ENCODE measurements around the gene BRK1.
"Not testable (repeated sequence)": the region's sequence is repeated elsewhere in the genome, so short reads cannot be mapped to it uniquely, and the experiment has no call there.

Gene BRK1

GRCh38 chr3:10115326-10116137, at the start of gene BRK1:
TSS of gene BRK1 (plus strand) at chr3:10115675. CDS start at chr3:10115702, 27 bp downstream.
- peak; percentile 96 for DNase-seq (ENCODE audit: low read depth)

- DNase-seq (ENCODE audit: low read depth) = not testable (repeated sequence)
Observed at GRCh38 chr3:10070077-10070476, 45.4 kb upstream of the BRK1 start.

DNA sequence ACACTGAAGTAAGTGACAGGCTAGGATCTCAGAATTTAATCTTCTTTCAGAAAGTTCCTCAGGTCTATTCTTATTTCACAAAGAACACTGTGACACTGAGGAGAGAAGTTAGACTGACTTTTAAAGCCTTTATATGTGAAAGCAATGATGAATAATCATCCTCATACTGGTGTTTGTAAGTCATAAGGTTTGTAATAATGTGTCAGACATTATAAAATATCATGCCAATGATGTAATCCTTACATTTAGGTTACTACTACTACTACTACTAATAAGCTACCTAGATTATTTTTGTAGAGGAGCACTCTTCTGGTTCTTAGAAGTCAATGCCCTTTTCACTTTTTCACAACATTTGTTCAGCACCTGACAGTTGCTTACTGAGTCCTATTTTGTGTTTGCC, 40.8 kb upstream of the BRK1 start:
- DNase-seq (ENCODE audit: low read depth) = peak; percentile 9

DNA sequence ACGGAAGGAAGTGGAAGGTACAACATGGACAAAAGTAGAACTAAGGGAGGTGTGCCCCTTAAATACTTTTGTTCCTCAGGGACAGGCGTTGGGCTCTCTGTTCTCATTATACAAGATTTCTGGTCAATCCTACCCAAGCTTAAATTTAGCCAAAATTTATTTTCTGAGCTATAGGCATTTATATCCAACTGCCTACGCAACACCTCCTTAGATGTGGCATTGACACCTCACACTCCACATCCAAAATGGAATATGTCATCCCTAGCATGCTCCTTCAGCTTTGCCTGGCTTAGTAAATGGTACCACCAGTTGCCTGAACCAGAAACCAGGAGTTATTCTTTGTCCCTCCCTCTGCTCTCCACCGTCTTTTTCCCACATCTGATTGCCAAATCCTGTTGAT, 33.6 kb upstream of the BRK1 start:
- DNase-seq (ENCODE audit: low read depth) = no peak

- DNase-seq (ENCODE audit: low read depth) = no peak
Observed at GRCh38 chr3:10085738-10086137, 29.7 kb upstream of the BRK1 start.

GRCh38 chr3:10088256-10088655, 27.2 kb upstream of the BRK1 start:
- DNase-seq (ENCODE audit: low read depth) = no peak

DNA sequence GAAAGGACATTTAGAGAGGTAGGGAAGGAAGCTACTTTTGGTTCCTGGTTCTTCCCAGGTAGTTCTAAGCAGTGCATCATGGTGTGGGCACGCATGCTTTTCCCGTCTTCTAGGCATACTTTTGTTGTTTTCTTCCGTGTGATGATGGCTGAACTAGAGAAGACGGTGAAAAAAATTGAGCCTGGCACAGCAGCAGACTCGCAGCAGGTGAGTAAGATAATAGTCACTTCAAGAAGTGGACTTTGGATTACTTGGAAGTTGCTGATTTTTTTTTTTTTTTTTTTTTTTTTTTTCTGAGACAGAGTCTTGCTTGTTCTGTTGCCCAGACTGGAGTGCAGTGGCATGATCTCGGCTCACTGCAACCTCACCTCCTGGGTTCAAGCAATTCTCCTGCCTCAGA, 25.3 kb upstream of the BRK1 start:
- no peak for DNase-seq (ENCODE audit: low read depth)

- DNase-seq (ENCODE audit: low read depth) = not testable (repeated sequence)
Observed at GRCh38 chr3:10090774-10091173, 24.7 kb upstream of the BRK1 start.

DNA sequence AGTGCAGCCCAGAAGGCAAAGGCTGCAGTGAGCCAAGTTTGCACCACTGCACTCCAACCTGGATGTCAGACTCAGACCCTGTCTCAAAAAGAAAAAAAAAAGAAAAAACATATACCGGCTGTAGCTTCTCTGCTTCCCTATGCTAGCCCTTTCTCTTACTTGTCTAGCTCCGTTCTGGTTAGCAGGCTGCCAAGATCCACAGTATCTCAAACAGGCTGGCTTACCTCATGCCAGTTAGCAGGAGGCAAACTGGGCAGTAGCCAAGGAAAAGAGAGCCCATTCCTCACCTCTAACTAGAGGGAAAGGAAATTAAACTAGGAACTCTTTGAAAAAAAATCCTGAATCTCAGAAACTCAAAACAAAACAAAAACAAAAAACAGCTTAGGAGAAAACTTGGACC, 24.1 kb upstream of the BRK1 start:
- not testable (repeated sequence) for DNase-seq (ENCODE audit: low read depth)

GRCh38 chr3:10093678-10094077, 21.8 kb upstream of the BRK1 start:
- DNase-seq (ENCODE audit: low read depth) = no peak

- no peak for DNase-seq (ENCODE audit: low read depth)
Observed at GRCh38 chr3:10099041-10099440, 16.4 kb upstream of the BRK1 start.

DNA sequence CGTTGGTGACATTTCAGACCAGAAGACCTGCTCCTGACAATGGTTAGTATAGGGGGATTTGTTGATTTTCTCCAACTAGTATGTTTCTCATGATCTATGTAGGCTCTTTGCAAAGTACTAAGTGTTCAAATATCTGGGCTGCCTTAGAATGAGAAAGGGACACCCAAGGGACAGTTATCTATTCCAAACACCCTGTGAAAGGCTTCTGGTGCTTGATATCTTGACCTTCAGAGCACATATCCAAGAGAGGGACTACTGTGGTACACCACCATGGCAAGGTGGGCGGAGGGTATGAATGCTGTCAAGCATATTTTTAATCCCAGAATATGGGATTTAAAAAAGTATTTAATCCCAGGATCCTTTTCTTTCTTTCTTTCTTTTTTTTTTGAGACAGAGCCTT, 8.6 kb upstream of the BRK1 start:
- no peak for DNase-seq (ENCODE audit: low read depth)

DNA sequence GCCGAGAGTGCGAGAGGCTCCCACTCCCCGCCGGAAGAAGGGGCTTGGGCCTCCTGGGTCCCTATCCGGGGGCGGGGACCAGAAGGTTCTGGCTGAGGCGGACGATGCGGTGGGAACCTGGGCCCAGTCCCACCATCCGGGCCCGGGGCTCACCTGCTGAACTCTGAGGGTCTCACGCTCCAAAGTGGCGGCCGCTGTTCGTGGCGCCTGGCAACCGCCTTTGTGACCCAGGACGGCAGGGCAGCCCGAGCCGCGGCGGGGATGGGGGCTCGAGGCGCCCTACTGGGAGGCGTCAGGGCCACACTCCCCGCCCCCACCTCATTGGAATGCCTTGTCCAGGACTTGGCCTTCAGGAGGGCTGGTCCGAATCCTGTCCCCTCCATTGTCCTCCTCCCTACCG, 7.4 kb upstream of the BRK1 start, which contains the start of gene FANCD2OS:
FANCD2OS (minus strand) TSS at position 165 of the 400 bp plus-strand sequence. CDS start 3,481 bp downstream, outside the sequence.
- DNase-seq (ENCODE audit: low read depth) = no peak

- peak; percentile 50 for DNase-seq (ENCODE audit: low read depth)
Observed at GRCh38 chr3:10116138-10116460, 624 bp downstream of the BRK1 start.

DNA sequence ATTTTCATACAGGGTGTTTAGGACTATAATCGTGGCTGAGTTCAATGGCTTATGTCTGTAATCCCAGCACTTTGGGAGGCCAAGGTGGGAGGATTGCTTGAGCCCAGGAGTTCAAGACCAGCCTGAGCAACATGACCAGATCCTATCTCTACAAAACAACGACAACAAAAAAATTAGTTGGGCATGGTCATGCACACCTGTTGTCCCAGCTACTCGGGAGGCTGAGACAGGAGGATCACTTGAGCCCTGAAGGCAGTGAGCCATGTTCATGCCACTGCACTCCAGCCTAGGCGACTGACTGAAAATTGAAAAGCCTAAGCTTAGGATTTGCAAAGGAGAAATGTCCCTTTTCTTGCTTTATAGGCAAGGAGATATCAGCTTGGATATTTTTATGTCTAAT, 1.5 kb downstream of the BRK1 start:
- DNase-seq (ENCODE audit: low read depth) = no peak

DNA sequence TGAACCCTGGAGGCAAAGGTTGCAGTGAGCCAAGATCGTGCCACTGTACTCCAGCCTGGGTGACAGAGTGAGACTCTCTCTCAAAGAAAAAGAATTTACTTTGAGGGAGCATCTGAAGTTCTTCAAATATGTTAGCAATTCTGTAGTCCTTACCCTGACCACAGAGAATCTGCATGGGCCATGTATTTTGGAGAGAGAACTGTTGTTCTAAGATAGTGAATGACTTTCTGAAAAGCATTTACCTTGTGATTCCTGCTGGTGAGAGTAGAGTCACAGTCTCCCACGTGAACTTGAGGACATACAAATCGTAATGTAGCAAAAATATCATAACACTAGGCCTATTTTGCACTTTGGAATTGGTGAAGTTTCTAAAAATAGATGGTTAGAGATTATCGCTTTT, 3.9 kb downstream of the BRK1 start:
- DNase-seq (ENCODE audit: low read depth) = no peak

DNA sequence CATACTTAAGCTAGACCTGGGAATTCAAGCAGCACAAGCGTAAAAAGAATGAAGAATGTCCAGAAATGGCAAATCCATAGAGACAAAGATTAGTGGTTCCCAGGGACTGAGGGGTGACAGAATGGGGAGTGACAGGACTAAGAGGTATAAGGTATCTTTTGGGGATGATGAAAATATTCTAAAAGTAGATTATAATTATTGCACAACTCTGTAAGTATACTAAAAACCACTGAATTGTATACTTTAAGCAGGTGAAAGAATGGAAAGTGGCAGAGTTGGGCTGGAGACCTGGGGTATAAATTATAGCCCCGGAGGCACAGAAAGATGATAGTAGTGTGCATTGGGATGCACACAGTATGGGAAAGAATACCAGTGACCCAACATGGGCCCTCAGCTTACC, 5.6 kb downstream of the BRK1 start:
- no peak for DNase-seq (ENCODE audit: low read depth)

- no peak for DNase-seq (ENCODE audit: low read depth)
Observed at GRCh38 chr3:10122724-10123123, 7.2 kb downstream of the BRK1 start.

DNA sequence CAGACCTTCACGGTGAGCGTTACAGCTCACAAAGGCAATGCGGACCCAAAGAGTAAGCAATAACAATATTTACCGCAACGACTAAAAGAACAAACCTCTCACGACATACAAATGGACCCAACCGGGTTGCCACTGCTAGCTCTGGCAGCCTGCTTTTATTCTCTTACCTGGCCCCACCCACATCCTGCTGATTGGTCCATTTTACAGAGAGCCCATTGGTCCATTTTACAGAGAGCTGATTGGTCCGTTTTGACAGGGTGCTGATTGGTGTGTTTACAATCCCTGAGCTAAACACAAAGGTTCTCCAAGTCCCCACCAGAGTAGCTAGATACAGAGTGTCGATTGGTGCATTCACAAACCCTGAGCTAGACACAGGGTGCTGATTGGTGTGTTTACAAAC, 20.4 kb downstream of the BRK1 start:
- not testable (repeated sequence) for DNase-seq (ENCODE audit: low read depth)

DNA sequence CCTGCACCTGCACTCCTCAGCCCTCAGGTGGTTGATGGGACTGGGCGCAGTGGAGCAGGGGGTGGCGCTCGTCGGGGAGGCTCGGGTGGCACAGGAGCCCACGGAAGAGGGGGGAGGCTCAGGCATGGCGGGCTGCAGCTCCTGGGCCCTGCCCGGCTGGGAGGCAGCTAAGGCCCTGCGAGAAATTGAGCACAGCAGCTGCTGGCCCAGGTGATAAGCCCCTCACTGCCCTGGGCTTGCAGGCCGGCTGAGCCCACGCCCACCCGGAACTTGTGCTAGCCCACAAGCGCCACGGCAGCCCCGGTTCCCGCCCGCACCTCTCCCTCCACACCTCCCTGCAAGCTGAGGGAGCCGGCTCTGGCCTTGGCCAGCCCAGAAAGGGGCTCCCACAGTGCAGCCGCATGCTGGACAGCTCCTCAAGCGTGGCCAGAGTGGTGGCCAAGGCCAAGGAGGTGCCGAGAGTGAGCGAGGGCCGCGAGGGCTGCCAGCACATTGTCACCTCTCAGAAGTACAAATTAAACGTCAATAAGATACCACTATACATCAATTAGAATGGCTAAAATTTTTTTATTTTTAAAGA, 21.0 kb downstream of the BRK1 start:
- DNase-seq (ENCODE audit: low read depth) = no peak

GRCh38 chr3:10137178-10137577, 21.7 kb downstream of the BRK1 start:
- DNase-seq (ENCODE audit: low read depth) = peak; percentile 11

DNA sequence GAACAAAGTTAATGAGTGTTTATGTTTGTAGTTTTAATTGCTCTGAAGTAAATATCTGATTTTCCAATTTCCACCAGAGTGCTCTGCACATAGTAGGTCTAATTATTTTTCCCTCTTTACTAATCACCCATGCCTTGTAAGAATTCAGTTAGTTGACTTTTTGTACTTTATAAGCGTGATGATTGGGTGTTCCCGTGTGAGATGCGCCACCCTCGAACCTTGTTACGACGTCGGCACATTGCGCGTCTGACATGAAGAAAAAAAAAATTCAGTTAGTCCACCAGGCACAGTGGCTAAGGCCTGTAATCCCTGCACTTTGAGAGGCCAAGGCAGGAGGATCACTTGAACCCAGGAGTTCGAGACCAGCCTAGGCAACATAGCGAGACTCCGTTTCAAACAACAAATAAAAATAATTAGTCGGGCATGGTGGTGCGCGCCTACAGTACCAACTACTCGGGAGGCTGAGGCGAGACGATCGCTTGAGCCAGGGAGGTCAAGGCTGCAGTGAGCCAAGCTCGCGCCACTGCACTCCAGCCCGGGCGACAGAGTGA, 25.6 kb downstream of the BRK1 start:
- DNase-seq (ENCODE audit: low read depth) = no peak
